ENCODE measurements around the gene KIFC1. TPM values are rescaled to one million over a fixed set of nuclear protein-coding genes. Genes with fewer than 3 reads are reported as not detected.

The KIFC1 gene
- total RNA-seq, 1 donor from 2014 or later, result 0.26 TPM

DNA sequence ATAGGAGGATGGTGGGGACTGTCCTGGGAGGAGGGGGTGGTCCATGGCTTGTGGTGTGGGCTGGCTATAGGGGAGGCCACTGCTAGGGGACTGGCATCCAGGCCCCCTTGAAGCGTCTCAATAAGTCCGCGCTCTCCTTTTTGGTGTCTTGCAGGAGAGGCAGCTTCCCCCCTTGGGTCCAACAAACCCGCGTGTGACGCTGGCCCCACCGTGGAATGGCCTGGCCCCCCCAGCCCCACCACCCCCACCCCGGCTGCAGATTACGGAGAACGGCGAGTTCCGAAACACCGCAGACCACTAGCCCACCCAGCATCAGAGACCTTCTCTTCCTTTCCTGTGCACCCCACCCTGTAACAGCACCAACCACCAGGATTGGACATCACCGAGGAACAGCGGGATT lies 60.0 kb downstream of the KIFC1 start:
- TF ChIP-seq, protein P1, sequence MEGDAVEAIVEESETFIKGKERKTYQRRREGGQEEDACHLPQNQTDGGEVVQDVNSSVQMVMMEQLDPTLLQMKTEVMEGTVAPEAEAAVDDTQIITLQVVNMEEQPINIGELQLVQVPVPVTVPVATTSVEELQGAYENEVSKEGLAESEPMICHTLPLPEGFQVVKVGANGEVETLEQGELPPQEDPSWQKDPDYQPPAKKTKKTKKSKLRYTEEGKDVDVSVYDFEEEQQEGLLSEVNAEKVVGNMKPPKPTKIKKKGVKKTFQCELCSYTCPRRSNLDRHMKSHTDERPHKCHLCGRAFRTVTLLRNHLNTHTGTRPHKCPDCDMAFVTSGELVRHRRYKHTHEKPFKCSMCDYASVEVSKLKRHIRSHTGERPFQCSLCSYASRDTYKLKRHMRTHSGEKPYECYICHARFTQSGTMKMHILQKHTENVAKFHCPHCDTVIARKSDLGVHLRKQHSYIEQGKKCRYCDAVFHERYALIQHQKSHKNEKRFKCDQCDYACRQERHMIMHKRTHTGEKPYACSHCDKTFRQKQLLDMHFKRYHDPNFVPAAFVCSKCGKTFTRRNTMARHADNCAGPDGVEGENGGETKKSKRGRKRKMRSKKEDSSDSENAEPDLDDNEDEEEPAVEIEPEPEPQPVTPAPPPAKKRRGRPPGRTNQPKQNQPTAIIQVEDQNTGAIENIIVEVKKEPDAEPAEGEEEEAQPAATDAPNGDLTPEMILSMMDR (IDR thresholded peaks at IDR 0.05; ENCODE audit: insufficient read depth, low read length, severe bottlenecking), result no peak
- Histone ChIP-seq H3K4me3 (ENCODE audit: low read depth, low read length) (no peak overlapping the region), H3K27me3 (ENCODE audit: control insufficient read depth, insufficient read depth, low read length) (no peaks in the 10 kb centered on the region), H3K36me3 (ENCODE audit: control insufficient read depth, insufficient read depth, low read length) (peaks cover 15% of the 10 kb centered on the region)
- no peak for DNase-seq (ENCODE audit: low read depth)
- FAIRE-seq, result no peak

DNA sequence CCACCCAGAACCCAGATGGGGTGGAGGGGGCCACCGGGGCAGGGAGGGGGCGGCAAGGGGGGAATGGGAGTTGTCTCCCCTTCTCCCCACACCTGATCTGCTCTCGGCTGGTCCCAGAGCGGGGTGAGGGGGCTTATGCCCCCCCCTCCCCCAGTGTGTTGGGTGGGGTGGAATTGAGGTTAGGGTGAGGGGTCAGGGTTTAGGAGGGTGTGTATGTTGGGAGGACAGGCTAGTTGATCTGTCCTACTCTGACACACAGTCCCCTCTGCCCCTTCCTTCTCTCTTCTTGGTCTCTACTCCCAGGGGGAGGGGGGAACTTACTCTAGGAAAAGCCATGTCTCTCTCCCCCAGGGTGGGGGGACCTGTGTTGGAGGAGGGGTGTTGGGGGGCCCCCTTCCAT lies 60.9 kb downstream of the KIFC1 start:
- no peak for DNase-seq (ENCODE audit: low read depth)
- no peaks in the 10 kb centered on the region for H3K27me3 ChIP-seq (ENCODE audit: control insufficient read depth, insufficient read depth, low read length)
- H3K36me3 ChIP-seq (ENCODE audit: control insufficient read depth, insufficient read depth, low read length), result peaks cover 14% of the 10 kb centered on the region
- no peak for FAIRE-seq
- H3K4me3 ChIP-seq (ENCODE audit: low read depth, low read length), result no peak overlapping the region
- TF ChIP-seq, protein P1 (IDR thresholded peaks at IDR 0.05; ENCODE audit: insufficient read depth, low read length, severe bottlenecking), result no peak

DNA sequence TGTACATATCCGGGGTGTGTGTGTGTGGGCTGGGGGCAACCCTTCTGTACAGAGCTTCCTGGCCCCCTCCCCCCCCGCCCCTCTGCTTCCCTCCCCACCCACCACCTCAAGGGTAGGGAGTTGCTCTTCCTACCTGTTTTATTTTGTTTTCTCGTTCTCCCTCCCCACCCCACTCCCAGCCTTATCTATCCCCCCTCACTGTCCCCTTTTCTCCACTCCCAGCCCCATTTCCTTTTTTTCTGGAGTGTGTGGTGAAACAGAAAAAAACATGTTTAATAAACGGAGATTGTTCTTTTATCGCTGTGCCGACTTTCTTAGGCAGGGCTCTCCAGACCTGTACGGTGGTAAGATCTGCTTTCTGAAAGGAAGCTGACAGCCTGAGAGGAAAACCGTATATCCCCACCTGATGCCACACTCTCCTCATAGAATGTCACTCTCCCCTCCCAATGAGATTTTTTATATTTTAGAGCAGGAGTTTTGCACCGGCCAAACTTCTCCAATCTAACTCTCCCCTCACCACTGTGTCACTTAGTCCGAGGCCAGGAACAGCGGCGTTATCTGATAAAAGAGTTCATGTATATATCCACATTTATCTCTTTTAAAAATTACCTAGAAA lies 61.9 kb downstream of the KIFC1 start:
- TF ChIP-seq, protein P1 (IDR thresholded peaks at IDR 0.05; ENCODE audit: insufficient read depth, low read length, severe bottlenecking), result no peak
- no peak for DNase-seq (ENCODE audit: low read depth)
- FAIRE-seq, result no peak

DNA sequence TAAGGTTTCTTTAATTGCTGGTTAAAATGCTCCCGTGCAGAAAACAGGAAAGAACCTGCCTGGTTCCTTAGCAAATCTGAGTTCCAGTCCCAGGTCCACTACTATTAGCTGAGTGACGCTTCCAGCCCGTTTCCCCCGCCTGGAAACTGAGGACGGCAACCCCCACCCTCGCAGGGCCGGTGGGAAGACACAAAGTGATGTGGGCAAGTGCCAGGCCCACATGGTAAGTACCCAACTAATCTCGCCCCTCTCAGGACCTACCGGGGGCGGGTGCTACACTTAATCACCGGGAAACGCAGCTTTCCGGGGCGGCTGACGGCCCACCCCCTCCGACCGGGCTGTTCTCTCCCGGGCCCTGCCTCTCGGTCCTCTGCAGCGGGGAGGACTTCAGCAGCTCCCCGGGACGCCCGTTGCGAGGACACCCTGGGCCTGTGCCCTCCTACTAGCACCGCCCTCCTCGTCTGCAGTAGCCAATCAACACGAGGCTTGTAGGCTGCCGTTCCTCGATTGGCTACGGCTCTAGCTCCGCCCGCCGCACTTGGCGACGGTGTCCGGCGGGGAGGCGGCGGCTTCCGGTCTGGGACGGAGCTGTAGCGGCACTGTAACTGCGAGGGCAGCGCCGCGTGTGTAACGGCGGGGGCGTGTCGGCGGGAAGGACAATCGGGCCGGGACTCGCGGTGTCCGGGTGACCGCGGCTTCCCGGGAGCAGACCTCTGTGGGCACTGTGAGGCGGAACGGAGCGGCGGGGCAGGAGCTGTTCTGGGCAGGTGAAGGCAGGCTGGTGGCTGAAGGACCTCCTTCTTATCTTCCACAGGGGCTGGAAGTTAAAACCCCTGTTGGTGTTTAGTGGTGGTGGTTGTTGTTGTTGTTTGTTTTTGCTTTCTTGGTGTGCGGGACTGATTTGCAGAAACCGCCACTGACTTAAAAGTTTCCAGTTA lies 62.7 kb downstream of the KIFC1 start, which contains the start of gene ZBTB9:
Gene ZBTB9, plus strand, starts transcription at position 568 of the 938 bp plus-strand sequence. CDS start 525 bp downstream, outside the sequence.
- FAIRE-seq (no peak), DNase-seq (ENCODE audit: low read depth) (peak; percentile 94)
- TF ChIP-seq, protein P1 (IDR thresholded peaks at IDR 0.05; ENCODE audit: insufficient read depth, low read length, severe bottlenecking), result no peak
- H3K27me3 ChIP-seq (ENCODE audit: control insufficient read depth, insufficient read depth, low read length), result no peaks in the 10 kb centered on the region
- H3K36me3 ChIP-seq (ENCODE audit: control insufficient read depth, insufficient read depth, low read length), result peaks cover 8% of the 10 kb centered on the region
- peak within 1 kb of the TSS; percentile 88 for H3K4me3 ChIP-seq (ENCODE audit: low read depth, low read length)

More for the DNA sequence above, 61.9 kb downstream of the KIFC1 start:
- Histone ChIP-seq H3K36me3 (ENCODE audit: control insufficient read depth, insufficient read depth, low read length) (peaks cover 9% of the 10 kb centered on the region), H3K4me3 (ENCODE audit: low read depth, low read length) (peak overlapping the region; percentile 88), H3K27me3 (ENCODE audit: control insufficient read depth, insufficient read depth, low read length) (no peaks in the 10 kb centered on the region)

DNA sequence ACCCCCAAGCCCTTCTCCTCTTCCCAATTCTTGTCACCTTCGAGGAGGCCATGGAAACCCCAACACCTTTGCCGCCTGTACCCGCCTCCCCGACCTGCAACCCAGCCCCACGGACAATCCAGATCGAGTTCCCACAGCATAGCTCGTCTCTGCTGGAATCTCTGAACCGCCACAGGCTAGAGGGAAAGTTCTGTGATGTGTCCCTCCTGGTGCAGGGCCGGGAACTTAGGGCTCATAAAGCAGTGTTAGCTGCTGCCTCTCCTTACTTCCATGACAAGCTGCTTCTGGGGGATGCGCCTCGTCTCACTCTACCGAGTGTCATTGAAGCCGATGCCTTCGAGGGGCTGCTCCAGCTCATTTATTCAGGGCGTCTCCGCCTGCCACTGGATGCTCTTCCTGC lies 63.4 kb downstream of the KIFC1 start:
- Histone ChIP-seq H3K27me3 (ENCODE audit: control insufficient read depth, insufficient read depth, low read length) (no peaks in the 10 kb centered on the region), H3K36me3 (ENCODE audit: control insufficient read depth, insufficient read depth, low read length) (peaks cover 8% of the 10 kb centered on the region), H3K4me3 (ENCODE audit: low read depth, low read length) (peak overlapping the region; percentile 88)
- TF ChIP-seq, protein P1 (IDR thresholded peaks at IDR 0.05; ENCODE audit: insufficient read depth, low read length, severe bottlenecking), result no peak
- no peak for FAIRE-seq
- DNase-seq (ENCODE audit: low read depth), result no peak

Measured in bronchial epithelial cell (primary cell).